Ishikawa (cell line): ENCODE results near the gene PRKD2.

ENCODE experiments used
- EP300 ChIP-seq: IDR thresholded peaks from 2 replicates; pipeline ENCODE4 v1.6.1; 2012; ENCODE audit warnings: borderline replicate concordance
- NFIC ChIP-seq: IDR thresholded peaks from 2 replicates; pipeline ENCODE4 v1.6.1; 2012
- TAF1 ChIP-seq: IDR thresholded peaks from 2 replicates; pipeline ENCODE4 v1.6.1; 2012; ENCODE audit warnings: low read depth, mild to moderate bottlenecking

DNA sequence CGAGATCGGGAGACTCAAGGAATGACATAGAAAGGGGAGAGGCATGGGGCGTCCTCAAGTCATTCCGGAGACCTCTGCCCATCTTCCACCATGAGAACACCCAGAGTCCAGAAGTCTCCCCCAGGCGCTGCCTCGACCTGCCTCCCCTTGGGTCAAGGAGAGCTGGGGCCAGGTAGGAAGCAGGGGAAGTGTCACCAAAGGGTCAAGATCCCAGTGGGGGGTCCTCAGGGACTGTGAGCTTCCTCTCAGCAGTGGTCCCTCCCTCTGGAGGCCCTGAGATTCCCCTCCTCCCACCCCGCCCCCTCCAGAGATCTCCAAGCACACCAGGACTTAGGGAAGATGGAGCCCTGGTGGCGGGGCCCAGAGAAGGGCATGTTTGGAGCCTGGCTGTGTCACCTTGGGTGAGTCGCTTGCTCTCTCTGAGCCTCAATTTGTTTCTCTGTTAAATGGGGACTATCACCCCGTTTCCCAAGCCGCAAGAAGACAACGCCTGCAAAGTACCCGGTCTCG, 56.9 kb downstream of the PRKD2 start:
- no peak for TF ChIP-seq TAF1
- TF ChIP-seq EP300, result no peak
- TF ChIP-seq NFIC, result no peak
